Heart left ventricle (tissue), 13 donors: ENCODE measurements around the gene TOB1.

Experiments
- POLR2A ChIP-seq, 2 donors: fragments of 450-650 bp; IDR thresholded peaks; one replicate each; pipeline ENCODE4 v1.6.1; 2017; ENCODE audit warnings: antibody characterized with exemption in 2 of 2, mild to moderate bottlenecking in 2 of 2, moderate library complexity in 2 of 2
- TF ChIP-seq, protein P1 (sequence below), 12 donors: fragments of 200-600 bp; sonication (generic) in 4 of 12; IDR thresholded peaks; one replicate each; pipeline versions ENCODE4 v1.5.0 to v1.8.0; 2018 to 2022; ENCODE audit warnings: antibody characterized with exemption in 12 of 12, mild to moderate bottlenecking in 5 of 12
- donor health status: ischemic (EF 13 %, LVEDD 7.1; RV severe dilation, severe dysfunction).
- donor health status: DM: no; HTN: yes; CAD: no.
- donor health status: DM: no; HTN: no; CAD: no.
- donor health status: ischemic (EF 25% LVEDD 6.9; RV normal size, moderate dysfunction).
- donor health status: ischemic (EF 25% LVEDD 5.7; RV mildly dilated, moderate dysfunction).
- donor health status: ischemic (EF 35%, LVEDD 5.7; RV mildly dilated, moderate dysfunction).
- donor health status: nonischemic (EF 11% LVEDD 7.7; RV severe dilation, severe dysfunction).
- donor health status: DM: yes; HTN: yes; CAD: no.
- donor health status: PGD.
- donor health status: ischemic (EF 29% LVEDD 5.4; RV normal size, mild dysfunction).
- donor health status: nonischemic (EF 23%, LVEDD 6.1; RV moderate dilation, normal function).

DNA sequence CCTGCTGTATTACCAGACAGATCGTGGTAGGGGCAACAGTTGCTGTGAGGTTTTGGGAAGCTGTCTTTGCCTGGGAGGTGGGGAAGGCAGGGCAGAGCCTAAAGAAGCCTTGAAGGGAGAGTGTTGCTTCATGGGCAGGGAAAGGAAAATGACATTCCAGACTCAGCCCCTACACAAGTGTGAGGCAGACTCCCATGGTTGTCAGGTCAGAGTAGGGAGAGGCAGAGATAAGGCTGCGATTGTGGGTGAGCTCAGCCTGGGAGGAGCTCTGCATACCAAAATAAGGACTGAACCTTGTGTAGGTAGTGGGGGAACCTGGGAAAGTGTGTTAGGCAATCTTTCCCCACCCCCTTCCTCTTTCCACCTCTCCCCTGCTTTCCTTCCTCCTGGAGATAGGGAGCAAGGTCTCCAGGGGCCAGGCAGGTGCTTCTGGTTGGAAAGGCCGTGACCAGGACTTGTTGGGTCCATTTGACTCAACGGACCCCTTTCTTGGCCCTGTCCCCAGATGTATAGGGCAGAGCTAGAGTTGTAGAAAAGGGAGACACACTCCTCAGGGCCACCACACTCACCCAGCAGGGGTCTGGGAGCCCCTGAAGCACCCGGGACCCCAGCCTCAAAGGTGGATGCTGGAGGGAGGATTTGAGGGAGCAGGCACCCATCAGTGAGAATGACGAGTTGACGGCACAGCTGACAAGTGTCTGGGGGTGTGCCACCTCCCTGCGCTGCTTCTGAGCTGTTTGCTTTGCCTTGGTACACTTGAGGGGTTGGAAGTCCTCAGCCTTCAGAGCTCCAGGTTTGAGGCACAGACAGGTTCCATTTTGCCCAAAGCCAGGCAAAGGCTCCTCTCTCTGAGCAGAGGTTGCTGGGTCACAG lies 18.5 kb upstream of the TOB1 start:
- TF ChIP-seq, protein P1, sequence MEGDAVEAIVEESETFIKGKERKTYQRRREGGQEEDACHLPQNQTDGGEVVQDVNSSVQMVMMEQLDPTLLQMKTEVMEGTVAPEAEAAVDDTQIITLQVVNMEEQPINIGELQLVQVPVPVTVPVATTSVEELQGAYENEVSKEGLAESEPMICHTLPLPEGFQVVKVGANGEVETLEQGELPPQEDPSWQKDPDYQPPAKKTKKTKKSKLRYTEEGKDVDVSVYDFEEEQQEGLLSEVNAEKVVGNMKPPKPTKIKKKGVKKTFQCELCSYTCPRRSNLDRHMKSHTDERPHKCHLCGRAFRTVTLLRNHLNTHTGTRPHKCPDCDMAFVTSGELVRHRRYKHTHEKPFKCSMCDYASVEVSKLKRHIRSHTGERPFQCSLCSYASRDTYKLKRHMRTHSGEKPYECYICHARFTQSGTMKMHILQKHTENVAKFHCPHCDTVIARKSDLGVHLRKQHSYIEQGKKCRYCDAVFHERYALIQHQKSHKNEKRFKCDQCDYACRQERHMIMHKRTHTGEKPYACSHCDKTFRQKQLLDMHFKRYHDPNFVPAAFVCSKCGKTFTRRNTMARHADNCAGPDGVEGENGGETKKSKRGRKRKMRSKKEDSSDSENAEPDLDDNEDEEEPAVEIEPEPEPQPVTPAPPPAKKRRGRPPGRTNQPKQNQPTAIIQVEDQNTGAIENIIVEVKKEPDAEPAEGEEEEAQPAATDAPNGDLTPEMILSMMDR (IDR thresholded peaks at IDR 0.05): no peak
- TF ChIP-seq POLR2A (IDR thresholded peaks at IDR 0.05): no peak
